SH-SY5Y (cell line): Measurements from ENCODE around the gene KCNJ10.

ENCODE experiments used
- GATA2 ChIP-seq: IDR thresholded peaks from 2 replicates; pipeline ENCODE4 v1.6.1; 2011; ENCODE audit warnings: mild to moderate bottlenecking, low read depth, low read length
- GATA3 ChIP-seq: IDR thresholded peaks from 2 replicates; pipeline ENCODE4 v1.6.1; 2011; ENCODE audit warnings: low read depth, mild to moderate bottlenecking, low read length, moderate library complexity

Gene KCNJ10

DNA sequence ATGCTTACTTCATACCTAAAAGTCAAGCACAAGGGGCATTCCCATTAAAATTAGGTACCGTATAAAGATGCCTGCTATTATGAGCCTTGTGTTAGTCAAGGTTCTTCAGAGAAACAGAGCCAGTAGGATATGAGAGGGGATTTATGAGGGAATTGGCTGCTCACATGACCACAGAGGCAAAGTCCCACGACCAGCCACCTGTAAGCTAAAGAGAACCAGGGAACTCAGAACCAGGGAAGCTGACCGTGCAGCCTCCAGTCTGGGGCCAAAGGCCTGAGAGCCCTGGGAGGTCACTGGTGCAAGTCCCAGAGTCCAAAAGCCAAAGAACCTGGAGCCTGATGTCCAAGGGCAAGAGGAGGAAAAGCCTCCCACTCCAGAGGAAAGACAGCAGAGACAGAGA is 58.2 kb downstream of the KCNJ10 start:
- no peak for TF ChIP-seq GATA2
- TF ChIP-seq GATA3 = no peak

DNA sequence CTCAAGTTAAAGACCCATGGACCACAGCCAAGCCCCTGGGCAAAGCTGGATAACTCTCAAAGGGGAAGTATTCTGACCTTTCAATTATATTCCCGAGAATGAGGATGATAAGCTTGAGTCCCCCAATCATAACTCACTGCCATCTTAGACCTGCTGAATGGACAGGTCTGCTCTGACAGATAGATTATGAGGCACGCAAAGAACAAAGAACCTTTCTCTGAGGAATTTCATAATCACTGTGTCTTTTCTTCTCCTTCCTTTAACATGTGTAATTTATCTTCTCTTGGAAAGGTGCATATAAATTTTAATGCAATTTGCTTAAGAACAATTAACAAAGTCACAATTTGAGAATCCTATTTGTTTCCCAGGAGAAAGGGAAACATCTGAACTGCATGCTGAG is 60.2 kb downstream of the KCNJ10 start:
- TF ChIP-seq GATA2 (no peak), GATA3 (no peak)

DNA sequence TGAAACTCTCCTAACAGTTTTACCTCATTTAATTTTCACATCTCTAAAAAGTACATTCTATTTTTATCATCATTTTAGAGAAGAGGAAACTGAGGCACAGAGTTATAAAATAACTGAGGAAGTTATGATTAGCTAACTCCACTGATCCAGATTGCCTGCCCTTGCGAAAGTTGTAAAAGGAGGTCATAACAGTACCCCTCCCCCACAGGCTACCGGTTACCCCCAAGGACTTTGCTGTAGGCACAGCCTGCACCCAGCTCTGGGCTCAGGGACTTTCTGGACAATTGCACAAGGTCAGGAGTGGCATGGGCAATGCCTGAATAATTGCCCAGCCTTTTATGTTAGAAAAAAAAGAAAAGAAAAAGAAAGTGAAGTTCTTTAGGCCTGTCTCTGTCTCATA is 60.9 kb downstream of the KCNJ10 start:
- no peak for TF ChIP-seq GATA2
- TF ChIP-seq GATA3 = no peak

DNA sequence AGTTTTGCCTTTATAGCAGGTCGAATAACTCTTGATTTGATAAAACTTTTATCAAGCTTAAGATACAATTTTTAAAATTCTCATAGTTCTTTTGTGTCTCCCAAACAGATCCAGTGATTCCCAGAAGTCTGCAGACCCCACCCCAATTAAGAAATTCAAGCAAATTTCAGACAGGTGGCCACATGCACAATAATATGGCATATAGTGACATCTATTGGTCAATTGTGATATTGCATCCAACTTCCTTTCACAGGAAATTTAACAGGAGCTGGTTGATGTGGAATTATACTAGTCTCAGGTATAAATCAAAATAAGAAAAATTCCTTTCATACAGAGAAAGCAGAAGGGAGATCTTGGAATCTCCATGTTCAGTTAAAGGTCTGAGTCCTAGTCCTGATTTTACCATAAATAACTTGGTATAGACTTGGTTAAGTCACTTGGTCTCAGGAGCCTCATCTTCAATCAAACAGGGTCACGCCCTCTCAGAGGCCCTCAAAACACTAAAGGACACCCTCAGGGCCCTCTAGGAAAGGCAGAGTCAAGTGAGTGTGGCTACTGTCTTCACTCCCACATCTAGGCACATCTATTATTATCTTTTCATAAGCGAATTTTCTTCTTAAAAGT is 62.3 kb downstream of the KCNJ10 start:
- no peak for TF ChIP-seq GATA2

DNA sequence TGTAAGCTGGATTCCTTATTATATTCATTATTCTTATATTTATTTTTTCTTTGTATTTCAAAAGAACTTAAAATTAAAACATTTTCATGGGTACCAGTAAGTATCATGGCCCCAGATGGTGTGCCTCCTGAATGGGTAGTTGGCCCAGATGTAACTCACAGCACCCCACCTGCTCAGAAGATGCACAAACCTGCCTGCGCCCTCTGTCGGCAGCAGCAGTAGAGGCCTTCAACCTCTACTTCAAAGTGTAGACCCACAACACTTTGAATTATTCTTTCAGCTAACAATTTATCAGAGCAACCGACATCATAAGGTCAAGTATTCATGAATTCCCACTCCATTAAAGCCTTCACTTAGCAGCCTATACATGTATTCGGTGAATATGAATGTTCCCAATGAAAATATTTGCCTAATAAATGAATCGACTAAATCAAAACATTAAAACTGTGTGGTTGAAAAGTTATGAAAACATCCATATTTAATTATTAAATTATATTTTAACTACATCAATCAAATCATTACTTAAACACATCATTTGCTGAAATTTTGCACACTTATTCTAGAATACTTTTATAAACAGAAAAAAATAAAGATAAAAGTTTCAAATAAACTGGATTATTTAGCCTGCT is 63.5 kb downstream of the KCNJ10 start:
- TF ChIP-seq GATA3 = no peak
- TF ChIP-seq GATA2 = no peak

DNA sequence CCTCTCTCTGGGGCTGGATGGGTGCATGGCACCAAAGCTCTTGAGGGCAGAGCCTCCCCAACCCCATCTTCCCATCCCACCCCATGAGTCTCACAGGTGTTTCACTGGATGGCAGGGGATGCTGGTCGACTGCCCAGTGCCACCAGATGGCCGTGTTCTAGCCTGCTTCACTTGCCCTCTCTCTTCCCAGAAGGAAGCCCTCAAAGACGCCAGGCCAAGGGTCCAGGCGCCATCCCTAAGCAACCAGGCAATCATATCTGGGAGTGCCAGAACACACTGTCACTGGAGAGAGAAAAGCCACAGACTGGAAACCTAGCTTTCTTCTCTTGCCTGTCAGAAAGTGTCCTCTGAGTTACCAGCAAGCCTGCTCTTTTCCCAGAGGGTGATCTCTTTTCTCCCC is 64.9 kb downstream of the KCNJ10 start:
- no peak for TF ChIP-seq GATA3
- no peak for TF ChIP-seq GATA2

DNA sequence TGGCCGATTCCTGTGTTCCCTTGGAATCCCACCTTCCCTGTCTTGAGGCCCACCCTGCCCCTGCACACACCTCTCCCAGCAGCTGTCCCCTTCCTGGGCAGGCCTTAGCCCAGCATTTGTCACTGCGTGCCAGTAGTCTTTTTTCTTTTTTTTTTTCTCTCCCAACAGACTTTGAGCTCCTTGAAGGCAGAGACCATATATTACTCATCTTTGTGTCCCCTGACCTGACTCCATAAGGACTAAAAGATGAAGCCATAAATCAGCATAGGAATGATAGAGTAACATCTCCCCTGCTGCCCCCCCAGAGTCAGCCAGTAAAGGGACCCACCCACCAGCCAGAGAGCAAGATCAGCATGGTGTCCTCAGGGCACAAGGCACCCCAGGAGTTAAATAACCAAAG is 65.5 kb downstream of the KCNJ10 start:
- no peak for TF ChIP-seq GATA3
- no peak for TF ChIP-seq GATA2

DNA sequence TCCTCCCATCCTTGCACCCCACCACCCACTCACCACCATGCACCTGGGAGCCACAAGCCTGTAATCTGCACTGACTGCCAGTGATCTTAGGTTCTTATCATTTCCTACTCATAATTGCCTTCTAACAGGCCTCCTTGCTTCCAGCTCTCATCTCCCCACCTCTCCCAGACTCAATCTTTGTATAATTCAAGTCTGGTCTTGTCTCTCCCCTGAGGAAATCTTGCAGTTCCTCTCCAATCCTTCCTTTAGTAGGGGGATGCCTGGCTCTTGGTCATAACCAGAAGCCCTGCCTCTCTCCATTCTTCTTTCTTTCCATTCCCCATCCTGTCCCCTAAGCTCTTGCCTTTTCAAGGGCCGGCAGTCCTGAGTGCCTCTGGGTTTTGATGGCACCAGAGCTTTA is 66.0 kb downstream of the KCNJ10 start:
- no peak for TF ChIP-seq GATA3
- no peak for TF ChIP-seq GATA2

DNA sequence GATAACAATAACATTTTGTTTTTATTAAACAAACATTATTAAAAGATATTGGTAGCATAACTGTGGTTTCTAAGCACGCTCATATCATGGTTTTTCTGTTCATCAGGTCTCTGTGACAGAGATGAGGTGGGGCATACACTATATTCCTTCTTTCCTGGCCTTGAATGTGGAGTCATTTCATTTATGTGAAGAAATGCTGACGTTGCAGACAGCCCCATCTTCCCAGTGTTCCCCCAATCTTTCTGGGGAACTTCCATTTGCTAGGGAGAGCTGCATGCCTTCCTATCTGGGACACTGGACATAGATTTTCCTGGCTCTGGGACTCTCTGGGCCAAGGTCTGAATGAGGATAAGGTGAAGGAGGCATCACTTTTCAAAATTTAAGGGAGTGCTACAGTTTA is 68.5 kb downstream of the KCNJ10 start:
- TF ChIP-seq GATA2 (no peak), GATA3 (no peak)

DNA sequence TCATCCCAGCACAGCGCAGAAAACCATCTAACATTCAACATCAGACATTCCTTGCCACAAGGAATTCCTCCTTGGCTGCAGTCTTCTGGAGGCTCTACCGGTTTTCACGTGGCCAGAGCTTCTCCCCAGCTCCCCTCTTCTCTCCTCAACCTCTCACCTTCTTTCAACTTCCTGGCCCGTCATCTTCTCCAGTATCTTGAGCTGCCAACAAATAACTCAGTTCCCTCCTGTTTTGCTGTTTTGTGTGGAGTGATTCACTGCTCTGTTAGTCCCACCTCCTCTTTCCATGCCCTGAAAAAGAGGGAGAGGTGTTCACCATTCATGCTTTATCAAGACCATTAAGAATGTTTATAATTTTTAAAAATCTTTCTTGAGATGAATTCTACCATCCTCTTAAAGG is 70.8 kb downstream of the KCNJ10 start:
- TF ChIP-seq GATA3 (no peak), GATA2 (no peak)

DNA sequence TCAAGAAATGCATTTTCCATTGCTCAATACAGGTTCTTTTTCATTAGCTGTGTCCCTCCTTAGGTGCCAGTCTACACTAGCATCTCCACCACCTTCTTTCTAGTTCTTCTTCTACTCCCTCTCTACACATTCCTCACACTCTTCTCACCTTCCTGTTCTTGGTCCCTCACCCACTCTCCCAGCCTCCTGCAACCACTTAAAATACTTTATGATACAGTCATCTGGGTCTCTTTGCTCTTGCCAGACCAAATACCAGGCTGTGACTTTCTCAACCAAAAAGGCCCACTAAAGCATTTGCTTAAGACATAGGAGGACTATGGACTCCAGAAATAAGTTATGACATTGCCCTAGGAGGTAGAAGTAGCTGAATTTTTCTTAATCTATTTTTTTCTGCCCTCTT is 73.3 kb downstream of the KCNJ10 start:
- TF ChIP-seq GATA2 (no peak), GATA3 (no peak)

DNA sequence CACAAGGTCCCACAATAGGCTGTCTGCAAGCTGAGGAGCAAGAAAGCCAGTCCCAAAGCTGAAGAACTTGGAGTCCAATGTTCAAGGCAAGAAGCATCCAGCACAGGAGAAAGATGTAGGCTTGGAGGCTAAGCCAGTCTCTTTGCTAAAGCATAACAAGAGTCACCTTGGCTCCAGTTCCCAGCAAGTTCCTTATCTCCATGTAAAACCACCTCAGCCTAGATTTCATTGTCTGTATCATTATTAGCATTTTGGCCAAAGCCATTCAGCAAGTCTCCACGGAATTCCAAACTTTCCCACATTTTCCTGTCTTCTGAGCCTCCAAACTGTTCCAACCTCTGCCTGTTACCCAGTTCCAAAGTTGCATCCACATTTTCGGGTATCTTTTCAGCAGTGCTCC is 75.1 kb downstream of the KCNJ10 start:
- TF ChIP-seq GATA3 = no peak
- TF ChIP-seq GATA2 = no peak

DNA sequence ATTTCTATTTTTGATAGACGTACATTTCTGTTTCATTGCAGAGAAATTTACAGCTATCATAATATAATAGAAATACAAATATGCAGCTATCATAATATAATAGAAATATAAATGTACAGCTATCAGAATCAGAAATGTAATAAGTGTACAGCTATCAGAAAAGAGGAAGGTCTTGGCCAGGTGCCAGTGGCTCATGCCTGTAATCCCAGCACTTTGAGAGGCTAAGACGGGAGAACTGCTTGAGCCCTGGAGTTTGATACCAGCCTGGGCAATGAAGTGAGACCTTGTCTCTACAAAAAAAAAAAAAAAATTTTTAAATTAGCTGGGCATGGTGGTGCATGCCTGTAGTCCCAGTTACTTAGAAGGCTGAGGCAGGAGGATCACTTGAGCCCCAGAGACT is 76.0 kb downstream of the KCNJ10 start:
- TF ChIP-seq GATA3 (no peak), GATA2 (no peak)

DNA sequence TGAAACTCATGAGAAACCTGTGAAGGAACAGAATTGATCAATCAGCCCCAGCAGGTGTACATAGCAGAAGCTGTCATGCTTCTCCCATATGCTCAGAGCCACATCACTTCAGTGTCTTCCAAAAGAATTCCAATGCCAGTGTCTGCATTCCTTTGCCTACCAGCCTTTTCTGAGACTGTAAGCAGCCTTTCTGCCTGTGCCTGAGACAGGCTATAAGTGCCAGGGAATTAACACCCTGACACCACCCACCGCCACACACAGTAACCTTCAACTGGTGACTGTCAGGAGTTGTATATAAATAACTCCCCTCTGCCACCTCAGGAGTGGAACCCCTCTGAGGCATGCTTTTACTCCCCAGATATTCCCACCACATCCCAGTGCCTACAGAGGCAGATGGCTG is 77.8 kb downstream of the KCNJ10 start:
- TF ChIP-seq GATA2 (no peak), GATA3 (no peak)

DNA sequence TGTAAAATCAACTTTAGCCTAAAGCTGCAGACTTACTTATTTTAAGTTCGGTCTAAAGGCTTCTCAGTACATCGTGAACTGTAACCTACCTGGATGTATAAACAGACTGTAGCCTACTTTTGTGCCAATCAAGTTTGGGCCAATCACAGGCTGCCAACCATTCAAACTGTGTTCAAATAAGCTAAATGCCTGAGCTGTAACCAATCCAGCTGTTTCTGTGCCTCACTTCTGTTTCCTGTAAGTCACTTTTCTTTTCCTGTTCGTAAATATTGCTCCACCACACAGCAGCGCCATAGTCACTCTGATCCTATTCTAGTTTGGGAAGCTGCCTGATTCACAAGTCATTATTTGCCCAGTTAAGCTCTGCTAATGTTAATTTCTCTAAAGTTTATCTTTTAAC is 78.4 kb downstream of the KCNJ10 start:
- TF ChIP-seq GATA3 (no peak), GATA2 (no peak)

DNA sequence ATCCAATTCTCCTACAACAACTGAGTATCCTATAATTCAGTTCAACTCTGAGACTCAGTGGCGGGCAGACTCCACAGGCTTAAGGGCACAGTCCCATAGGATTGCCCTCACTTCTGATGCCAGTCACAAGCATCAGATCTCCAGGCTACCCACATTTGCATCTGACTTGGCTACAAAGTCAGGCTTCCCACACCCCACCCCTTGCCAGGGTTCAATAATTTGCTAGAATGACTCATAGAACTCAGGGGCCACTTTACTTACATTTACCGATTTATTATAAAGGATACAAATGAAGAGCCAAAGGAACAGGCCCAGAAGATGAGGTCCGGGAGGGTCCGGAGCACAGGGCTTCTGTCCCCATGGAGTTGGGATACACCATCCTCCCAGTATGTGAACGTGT is 80.0 kb downstream of the KCNJ10 start:
- no peak for TF ChIP-seq GATA2
- no peak for TF ChIP-seq GATA3
